NCI-H460 (cell line): Measurements from ENCODE around the gene ATP8B1. TPM values are rescaled to one million over a fixed set of nuclear protein-coding genes. Genes with fewer than 3 reads are reported as not detected.
A peak's percentile ranks its signal among the peaks of the same experiment; 100 is the strongest.

ENCODE experiments used
- DNase-seq: peaks from one replicate; pipeline ENCODE4 v3.0.0-alpha.2; 2016; ENCODE audit warnings: low read depth; ENCODE audit errors: extremely low read depth
- small RNA-seq, 2 experiments: library from RNA; depleted of rRNA; stranded (forward); fragments of <200 nt; gene quantifications; one replicate each; pipeline ENCODE3, GENCODE V24; 2014
- total RNA-seq: library from RNA; depleted of rRNA; stranded (reverse); fragments of >200 nt; shearing (Covaris generic); gene quantifications from 2 replicates; pipeline ENCODE4 v1.2.3, GENCODE V29; 2014; rRNA removed

The ATP8B1 gene
- total RNA-seq, 1 experiment from 2014 or later: 0.25 TPM

DNA sequence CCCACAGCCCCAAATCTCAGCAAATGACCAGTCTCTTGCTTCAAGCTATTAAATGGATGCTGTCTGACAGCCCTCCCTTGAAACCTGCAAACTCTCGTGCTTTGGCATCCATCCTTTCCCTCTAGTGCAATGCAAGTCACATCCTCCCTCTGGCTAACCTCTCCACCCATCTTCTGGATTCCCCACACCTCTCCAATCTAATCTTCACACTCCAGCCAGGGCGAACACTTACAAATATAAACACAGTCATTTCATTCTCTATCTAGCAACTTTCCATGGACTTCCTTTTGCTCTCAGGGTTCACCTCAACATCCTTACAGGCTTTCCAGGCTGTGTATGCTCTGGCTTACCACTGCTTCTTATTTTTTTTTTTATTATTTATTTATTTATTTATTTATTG lies 171.4 kb downstream of the ATP8B1 start:
- DNase-seq: no peak

DNA sequence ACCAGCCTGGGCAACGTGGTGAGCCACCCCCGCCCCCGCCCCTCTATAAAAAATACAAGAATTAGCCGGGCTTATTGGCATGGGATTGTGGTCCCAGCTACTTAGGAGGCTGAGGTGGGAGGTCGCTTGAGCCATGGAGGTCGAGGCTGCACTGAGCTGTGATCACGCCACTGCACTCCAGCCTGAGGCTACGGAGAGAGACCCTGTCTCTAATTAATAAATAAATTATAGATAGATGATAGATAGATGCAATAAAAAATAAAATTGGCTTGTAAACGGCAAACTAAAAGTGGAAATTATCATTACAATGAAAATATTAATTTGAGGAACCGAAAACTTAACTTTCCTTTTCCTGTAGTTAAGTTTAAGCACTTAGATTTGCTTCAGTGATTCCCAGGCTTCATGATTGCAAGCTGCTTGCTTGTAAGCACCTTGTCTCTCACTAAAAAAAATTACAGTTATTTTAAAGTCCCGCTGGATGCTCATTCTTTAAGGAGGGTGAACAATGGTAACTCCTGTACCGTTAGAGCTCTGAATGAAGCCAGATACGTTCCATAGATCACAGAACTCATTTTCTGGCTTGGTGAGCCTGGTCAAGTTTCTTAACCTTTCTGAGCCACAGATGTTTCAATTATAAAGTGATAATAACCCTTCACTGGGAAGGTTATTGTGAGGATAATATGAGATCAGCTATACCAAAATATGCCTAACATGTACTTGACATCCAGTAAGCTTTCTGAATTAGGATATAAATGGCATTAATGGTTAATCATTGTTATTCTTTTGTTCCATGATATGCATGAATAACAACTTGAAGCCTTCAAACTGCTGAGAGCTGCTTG lies 172.1 kb downstream of the ATP8B1 start:
- DNase-seq: no peak

- DNase-seq: peak; percentile 90
Measured at GRCh38 chr18:57630002-57630753, 172.9 kb downstream of the ATP8B1 start.

- no peak for DNase-seq
Measured at GRCh38 chr18:57629422-57629821, 173.7 kb downstream of the ATP8B1 start.

- no peak for DNase-seq
Measured at GRCh38 chr18:57627488-57627887, 175.6 kb downstream of the ATP8B1 start.

DNA sequence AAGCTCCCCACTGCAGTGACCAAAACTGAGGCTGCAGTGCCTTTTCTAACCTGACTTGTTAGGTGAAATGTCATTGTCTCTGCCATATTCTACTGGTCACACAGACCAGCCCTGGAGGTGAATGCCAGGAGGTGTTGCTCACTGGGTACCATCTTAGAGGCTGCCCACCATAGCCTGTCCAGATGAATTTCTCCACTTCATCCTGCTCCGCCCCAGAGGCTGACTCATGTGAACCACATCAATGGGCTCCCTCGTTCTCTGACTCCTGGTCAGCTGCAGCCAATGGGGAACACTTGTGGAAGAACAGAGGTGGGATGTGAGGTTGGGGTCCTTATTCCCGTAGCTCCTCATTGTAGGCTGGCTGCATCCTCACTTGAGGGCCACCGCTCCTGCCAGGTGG lies 178.1 kb downstream of the ATP8B1 start:
- no peak for DNase-seq

- no peak for DNase-seq
Measured at GRCh38 chr18:57621246-57621604, 181.9 kb downstream of the ATP8B1 start.

- no peak for DNase-seq
Measured at GRCh38 chr18:57619876-57620275, 183.2 kb downstream of the ATP8B1 start.

- no peak for DNase-seq
Measured at GRCh38 chr18:57618910-57619309, 184.2 kb downstream of the ATP8B1 start.

GRCh38 chr18:57603871-57604270 lies 199.2 kb downstream of the ATP8B1 start:
- DNase-seq: no peak

Small RNAs within 50 kb of the gene (small RNA-seq; reads per million reads assigned to genes)
- 0 reads per million in 2 experiments for gene RNU6-742P

Other genes with a start within 250 kb of the ATP8B1 start
- gene FECH, start 216.6 kb downstream of the ATP8B1 start, total RNA-seq: 34.7 and 43.3 TPM in 2 replicates
- 355 and 373 TPM in 2 replicates for gene NARS1, start 181.5 kb downstream of the ATP8B1 start, total RNA-seq
- 25.1 and 25.9 TPM in 2 replicates for gene NEDD4L, start 240.9 kb upstream of the ATP8B1 start, total RNA-seq